GM23248 (cell line): ENCODE results near the gene ARID1B.

Experiments used
- EZH2 ChIP-seq: fragments of 200-600 bp; sonication (generic); IDR thresholded peaks from 2 replicates; pipeline ENCODE4 v1.6.1; 2018; ENCODE audit warnings: antibody characterized with exemption, mild to moderate bottlenecking; ENCODE audit not compliant: insufficient read depth, poor library complexity, severe bottlenecking
- EZH2phosphoT487 ChIP-seq: fragments of 200-600 bp; sonication (generic); IDR thresholded peaks from 2 replicates; pipeline ENCODE4 v1.6.1; 2018; ENCODE audit warnings: antibody characterized with exemption, moderate library complexity, mild to moderate bottlenecking, low read depth; ENCODE audit not compliant: insufficient read depth

- TF ChIP-seq EZH2: no peak
- TF ChIP-seq EZH2phosphoT487: no peak
These were observed 320.2 kb downstream of the ARID1B start for GRCh38 chr6:157097255-157097955.
